AG04450 (cell line): ENCODE data around the gene EXPH5. TPM values are rescaled to one million over a fixed set of nuclear protein-coding genes. Genes with fewer than 3 reads are reported as not detected.

Source experiments
- CTCF ChIA-PET: fragments of 300-600, 350-600 bp; formaldehyde crosslinking; extraction: SDS; loops from one replicate; lab custom pipeline; 2022; ENCODE audit warnings: antibody characterized with exemption, inconsistent platforms; lab: Charles Lee
- POLR2A ChIA-PET: fragments of 350-600 bp; formaldehyde crosslinking; extraction: SDS; loops from one replicate; lab custom pipeline; 2021; ENCODE audit warnings: antibody characterized with exemption, inconsistent platforms; lab: Yijun Ruan, JAX
- DNase-seq: peaks from one replicate; pipeline ENCODE4 v3.0.0-alpha.2; 2011; ENCODE audit warnings: low read depth, low spot score
- H3K27ac ChIP-seq: one replicate; pipeline ENCODE4 v1.5.1; 2012; ENCODE audit warnings: low read depth, low read length, control low read depth
- H3K27me3 ChIP-seq: one replicate; pipeline ENCODE4 v1.6.0; 2012; ENCODE audit warnings: low read length; ENCODE audit not compliant: control insufficient read depth, insufficient read depth
- H3K4me3 ChIP-seq: 2 replicates; pipeline ENCODE4 v1.5.1; 2011; ENCODE audit warnings: mild to moderate bottlenecking, low read depth, low read length, control low read depth
- H3K9me3 ChIP-seq: 2 replicates; pipeline ENCODE4 v1.5.1; 2012; ENCODE audit warnings: low read length; ENCODE audit not compliant: control insufficient read depth, insufficient read depth
- CTCF ChIP-seq: IDR thresholded peaks from 2 replicates; pipeline ENCODE4 v1.5.1; 2011; ENCODE audit warnings: low read depth, low read length, control low read depth, inconsistent platforms
- polyA plus RNA-seq: library from polyadenylated mRNA; depleted of rRNA; stranded (reverse); fragments of >200 nt; gene quantifications from 2 replicates; pipeline ENCODE4 v1.2.3, GENCODE V29; 2011

The EXPH5 gene
- polyA plus RNA-seq, 1 experiment: 0.37 TPM

DNA sequence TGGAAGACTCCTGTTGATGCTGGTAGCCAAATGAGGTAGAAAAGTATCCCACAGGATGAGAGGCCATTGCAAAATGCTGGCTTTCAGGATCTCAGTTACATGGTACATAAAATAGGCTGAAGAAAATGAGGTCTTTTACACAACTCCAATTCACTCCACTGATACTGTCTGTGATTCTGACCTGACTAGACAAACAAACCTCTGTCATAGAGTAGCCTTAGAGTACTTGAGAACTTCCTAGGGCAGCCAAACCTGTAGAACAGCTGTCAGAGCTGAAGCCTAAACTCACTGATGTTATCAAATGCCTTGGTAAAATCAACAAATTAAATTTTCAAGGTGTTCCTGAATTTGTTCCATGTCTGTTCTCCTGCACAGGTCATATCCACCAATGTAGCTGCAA lies 69.1 kb downstream of the EXPH5 start:
- peaks cover 2% of the 10 kb centered on the region for H3K27me3 ChIP-seq
- ChIA-PET POLR2A (no interaction called here), CTCF (no interaction called here)
- no peaks in the 10 kb centered on the region for H3K9me3 ChIP-seq
- H3K27ac ChIP-seq: no peak overlapping the region
- H3K4me3 ChIP-seq: no peak overlapping the region
- no peak for TF ChIP-seq CTCF
- no peak for DNase-seq

- peaks cover 2% of the 10 kb centered on the region for H3K27me3 ChIP-seq
- H3K4me3 ChIP-seq: no peak overlapping the region
- no peak for TF ChIP-seq CTCF
- no peak overlapping the region for H3K27ac ChIP-seq
- ChIA-PET POLR2A (no interaction called here), CTCF (no interaction called here)
- H3K9me3 ChIP-seq: no peaks in the 10 kb centered on the region
- DNase-seq: no peak
Measured at GRCh38 chr11:108522318-108522717, 71.2 kb downstream of the EXPH5 start.

GRCh38 chr11:108518581-108518980 lies 75.0 kb downstream of the EXPH5 start:
- H3K4me3 ChIP-seq: no peak overlapping the region
- no peak overlapping the region for H3K27ac ChIP-seq
- ChIA-PET CTCF (no interaction called here), POLR2A (no interaction called here)
- no peaks in the 10 kb centered on the region for H3K27me3 ChIP-seq
- TF ChIP-seq CTCF: no peak
- H3K9me3 ChIP-seq: no peaks in the 10 kb centered on the region
- DNase-seq: no peak

DNA sequence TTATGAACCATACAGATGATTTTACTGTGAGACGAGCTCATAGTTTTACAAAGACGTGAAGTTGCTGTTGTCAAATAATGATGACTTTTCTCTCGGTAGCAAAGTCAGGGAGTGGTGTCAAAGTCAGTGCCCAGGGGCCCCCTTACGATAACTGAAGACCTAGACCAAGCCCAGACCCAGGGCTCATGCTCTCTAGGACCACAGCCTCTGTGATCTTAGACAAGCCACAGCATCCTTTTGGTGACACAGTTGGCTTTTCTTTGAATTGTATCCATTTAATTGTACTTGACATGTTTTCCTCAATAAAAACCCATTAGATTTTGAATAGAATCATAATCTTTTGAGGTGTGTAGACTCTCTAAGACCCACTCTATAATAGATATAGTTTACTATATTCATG lies 77.4 kb downstream of the EXPH5 start:
- no peak for DNase-seq
- POLR2A ChIA-PET: no interaction called here
- no peaks in the 10 kb centered on the region; the same call in 1 of the 2 replicates for H3K9me3 ChIP-seq
- no peak for TF ChIP-seq CTCF
- H3K4me3 ChIP-seq: no peak overlapping the region
- no peak overlapping the region for H3K27ac ChIP-seq
- H3K27me3 ChIP-seq: no peaks in the 10 kb centered on the region
- CTCF ChIA-PET: interaction anchor here (0.7 kb wide), 1 partner anchor 134 kb away, joined by 4 read pairs; no protein-coding TSS in a partner anchor

DNA sequence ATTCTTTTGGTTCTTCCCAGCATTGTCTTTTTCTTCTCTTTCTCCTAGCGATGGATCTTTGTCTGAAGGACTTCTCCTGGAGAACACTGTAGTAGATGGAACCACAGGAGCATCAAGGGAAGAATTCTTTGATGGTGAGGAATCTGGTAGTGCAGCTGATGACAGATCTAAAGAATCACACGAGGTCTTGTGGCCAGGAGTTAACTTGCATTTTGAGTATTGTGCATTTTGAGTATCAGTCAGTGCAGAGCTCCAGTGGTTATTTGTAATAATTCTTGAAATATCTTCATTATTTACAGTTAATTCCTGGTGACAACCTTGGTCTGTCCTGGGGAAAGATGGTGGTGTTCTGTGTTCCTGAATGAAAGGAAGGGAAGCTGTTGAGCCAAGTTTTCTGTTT lies 80.9 kb downstream of the EXPH5 start:
- POLR2A ChIA-PET: no interaction called here
- Histone ChIP-seq H3K27ac (no peak overlapping the region), H3K4me3 (no peak overlapping the region), H3K9me3 (no peaks in the 10 kb centered on the region; the same call in 1 of the 2 replicates), H3K27me3 (no peaks in the 10 kb centered on the region)
- DNase-seq: no peak
- TF ChIP-seq CTCF: no peak
- CTCF ChIA-PET: no interaction called here
